H1 (cell line): ENCODE data around the gene PLG. TPM values are rescaled to one million over a fixed set of nuclear protein-coding genes. Genes with fewer than 3 reads are reported as not detected.

Source experiments
- SP1 ChIP-seq: IDR thresholded peaks from 2 replicates; pipeline ENCODE4 v1.6.1; 2011; ENCODE audit warnings: low read depth, low read length
- polyA plus RNA-seq, 7 experiments: library from polyadenylated mRNA; depleted of rRNA in 3 of 7; stranded (reverse) in 5 of 7; unstranded in 2 of 7; fragments of >200 nt in 5 of 7; fragments of 200-250 nt in 2 of 7; gene quantifications; 1 replicate in 5 of 7; 2 replicates in 1 of 7; 4 replicates in 1 of 7; pipeline versions ENCODE4 v1.2.1 to v1.2.3, GENCODE V29; 2011 to 2013; ENCODE audit warnings: missing spikeins in 2 of 7, mixed read lengths in 2 of 7
- total RNA-seq: library from RNA; stranded (reverse); fragmentation: NEBNext Ultra II Directional; extraction: Animal tissue kit (Norgen Biotek cat#: 25700); gene quantifications from 2 replicates; pipeline ENCODE4 v1.2.1, GENCODE V29; 2021

Gene PLG
- total and polyA plus RNA-seq, 2 of the 8 experiments (the other 6 are each of a cell fraction or from before 2014, with no cell fraction given): not detected

- TF ChIP-seq SP1: no peak
Observed at GRCh38 chr6:160659562-160659961, 42.5 kb upstream of the PLG start (continued).
